Panc1 (cell line): ENCODE data around the gene LRRFIP1. TPM values are rescaled to one million over a fixed set of nuclear protein-coding genes. Genes with fewer than 3 reads are reported as not detected.

Experiments used
- ATAC-seq: fragments of 200-7000 bp; cut with Tn5 transposase; 2 replicates; pipeline ENCODE4 v1.9.1; 2020; ENCODE audit warnings: mild to moderate bottlenecking, moderate library complexity
- BruUV-seq: library from RNA; stranded (reverse); fragments of 400-500 nt; replicated peaks from 2 replicates; lab custom pipeline; 2021; lab: Mats Ljungman, UMichigan
- CTCF ChIA-PET: fragments of 300-600 bp; sonication (Branson Sonifier 250); formaldehyde crosslinking; loops from one replicate; lab custom pipeline; 2022; ENCODE audit warnings: antibody characterized with exemption; lab: Charles Lee
- POLR2A ChIA-PET: fragments of 300-600 bp; sonication (Branson Sonifier 250); formaldehyde crosslinking; loops from one replicate; lab custom pipeline; 2022; ENCODE audit warnings: antibody characterized with exemption; lab: Charles Lee
- DNase-seq: peaks from one replicate; pipeline ENCODE4 v3.0.0-alpha.2; 2010; ENCODE audit warnings: low read depth, low spot score
- H3K27ac ChIP-seq: 2 replicates; pipeline ENCODE4 v1.5.1; 2011; ENCODE audit warnings: mild to moderate bottlenecking, low read length, inconsistent platforms
- H3K27me3 ChIP-seq: fragments of 200-500 bp; sonication (Bioruptor generic); 2 replicates; pipeline ENCODE4 v1.6.0; 2014; ENCODE audit warnings: low read length, inconsistent platforms; ENCODE audit not compliant: control insufficient read depth, insufficient read depth
- H3K36me3 ChIP-seq: fragments of 200-500 bp; sonication (Bioruptor generic); 2 replicates; pipeline ENCODE4 v1.5.1; 2014; ENCODE audit warnings: inconsistent platforms, mild to moderate bottlenecking, low read length, moderate library complexity; ENCODE audit not compliant: control insufficient read depth, insufficient read depth
- H3K4me1 ChIP-seq: 2 replicates; pipeline ENCODE4 v1.5.1; 2011; ENCODE audit warnings: inconsistent platforms, mild to moderate bottlenecking, low read length, moderate library complexity; ENCODE audit not compliant: control insufficient read depth, insufficient read depth
- H3K4me3 ChIP-seq, 2 experiments: 2 replicates each; pipeline ENCODE4 v1.5.1; 2011 to 2012; ENCODE audit warnings: low read depth in 2 of 2, low read length in 2 of 2, mild to moderate bottlenecking in 2 of 2, inconsistent platforms in 1 of 2, moderate library complexity in 1 of 2
- H3K9me3 ChIP-seq: fragments of 200-500 bp; sonication (Bioruptor generic); 2 replicates; pipeline ENCODE4 v1.5.1; 2014; ENCODE audit warnings: low read depth, mild to moderate bottlenecking, inconsistent platforms, low read length, moderate library complexity; ENCODE audit not compliant: control insufficient read depth, insufficient read depth
- CTCF ChIP-seq: fragments of 450-650 bp; IDR thresholded peaks from 2 replicates; pipeline ENCODE4 v1.5.1; 2017; ENCODE audit warnings: mild to moderate bottlenecking
- POLR2AphosphoS5 ChIP-seq: IDR thresholded peaks from 2 replicates; pipeline ENCODE4 v1.6.1; 2012; ENCODE audit warnings: mild to moderate bottlenecking, low read depth, low read length, moderate library complexity
- REST ChIP-seq, 2 experiments: IDR thresholded peaks; 2 replicates each; pipeline ENCODE4 v1.6.1; 2011 to 2012; ENCODE audit warnings: low read depth in 2 of 2, control low read depth in 1 of 2, low read length in 1 of 2, mild to moderate bottlenecking in 1 of 2, moderate library complexity in 1 of 2; ENCODE audit not compliant: insufficient read depth in 1 of 2
- SIN3A ChIP-seq: IDR thresholded peaks from 2 replicates; pipeline ENCODE4 v1.6.1; 2012; ENCODE audit warnings: low read depth, mild to moderate bottlenecking, low read length, moderate library complexity, borderline replicate concordance; ENCODE audit not compliant: insufficient read depth
- TCF7L2 ChIP-seq: IDR thresholded peaks from 2 replicates; pipeline ENCODE4 v1.6.1; 2011; ENCODE audit warnings: mild to moderate bottlenecking, low read depth, low read length, inconsistent platforms
- in situ Hi-C: cut with HindIII; loops from 2 replicates; pipeline ENCODE4 v1.10.0; 2016; ENCODE audit warnings: low sequenced_read_pairs, low pct_unique_long_range_greater_than_20kb
- intact Hi-C: fragments of 100-400 bp; cut with micrococcal nuclease; formaldehyde crosslinking; loops from one replicate; pipeline ENCODE4 v1.10.0; 2022; ENCODE audit not compliant: unreplicated experiment
- total RNA-seq: library from RNA; stranded (reverse); gene quantifications from one replicate; pipeline ENCODE4 v1.2.1, GENCODE V29; 2021; ENCODE audit not compliant: unreplicated experiment

The LRRFIP1 gene
- total RNA-seq, 1 experiment from 2014 or later: 121 TPM

- Histone ChIP-seq H3K4me1 (no peaks in the 10 kb centered on the region), H3K27me3 (no peaks in the 10 kb centered on the region), H3K4me3 (no peak overlapping the region), H3K36me3 (no peaks in the 10 kb centered on the region), H3K9me3 (no peaks in the 10 kb centered on the region), H3K27ac (no peak overlapping the region)
- DNase-seq: no peak
- ChIA-PET CTCF (no interaction called here), POLR2A (no interaction called here)
- intact Hi-C loops: no loop called here
- no peak for ATAC-seq
- BruUV-seq: no TSS peak
- TF ChIP-seq REST (IDR thresholded peaks at IDR 0.05; ENCODE audit: insufficient read depth in 1 of 2, low read depth in 2 of 2, low read length in 1 of 2) (no peak), SIN3A (no peak)
- in situ Hi-C loops: no loop called here
These were observed 25.5 kb downstream of the LRRFIP1 start for GRCh38 chr2:237652854-237653253.

- TF ChIP-seq POLR2AphosphoS5 (no peak), REST (IDR thresholded peaks at IDR 0.05; ENCODE audit: insufficient read depth in 1 of 2, low read depth in 2 of 2, low read length in 1 of 2) (no peak), TCF7L2 (no peak), CTCF (no peak), SIN3A (no peak)
- POLR2A ChIA-PET: no interaction called here
- CTCF ChIA-PET: no interaction called here
- ATAC-seq: no peak
- DNase-seq: no peak
- no peaks in the 10 kb centered on the region for H3K9me3 ChIP-seq
- no peak overlapping the region for H3K4me3 ChIP-seq
- in situ Hi-C loops (no loop called here), intact Hi-C loops (no loop called here)
- H3K27me3 ChIP-seq: no peaks in the 10 kb centered on the region
- TSS peak; percentile 14 for BruUV-seq
- H3K4me1 ChIP-seq: no peaks in the 10 kb centered on the region
- no peak overlapping the region for H3K27ac ChIP-seq
- no peaks in the 10 kb centered on the region for H3K36me3 ChIP-seq
These were observed 26.6 kb downstream of the LRRFIP1 start for GRCh38 chr2:237653776-237654558.
